Keratinocyte (primary cell): Measurements from ENCODE around the gene MRPL40.

Source experiments
- CTCF ChIP-seq, 3 experiments: IDR thresholded peaks in 1 of 3; conservative IDR thresholded peaks in 1 of 3; optimal IDR thresholded peaks in 1 of 3; 2 replicates in 2 of 3; 3 replicates in 1 of 3; pipeline versions ENCODE3 to v1.5.1; 2011; ENCODE audit warnings: low read length in 3 of 3, mild to moderate bottlenecking in 3 of 3, moderate library complexity in 2 of 3, control low read depth in 1 of 3, inconsistent platforms in 1 of 3; ENCODE audit not compliant: insufficient read depth in 2 of 3; ENCODE audit errors: extremely low read depth in 1 of 3
- EZH2 ChIP-seq: IDR thresholded peaks from one replicate; pipeline ENCODE4 v1.6.1; 2012; ENCODE audit warnings: inconsistent platforms, mild to moderate bottlenecking, low read length, moderate library complexity

DNA sequence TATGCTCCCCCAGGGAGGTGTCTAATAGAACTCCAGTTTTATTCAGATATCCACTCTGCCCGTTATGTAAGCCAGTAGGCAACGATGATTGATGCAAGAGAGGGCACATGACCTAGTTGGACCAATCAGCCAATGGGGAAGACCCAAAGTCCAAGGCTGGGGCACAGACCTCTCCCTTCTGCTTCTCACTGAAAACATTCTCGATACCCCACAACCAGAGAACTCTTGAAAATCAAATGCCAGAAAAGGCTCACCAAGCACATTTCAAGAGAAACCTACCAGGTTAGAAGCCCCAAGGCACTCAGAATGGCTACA lies 8.2 kb upstream of the MRPL40 start:
- no peak for TF ChIP-seq CTCF (optimal IDR thresholded peaks at IDR 0.05 in 1 of 3, IDR thresholded peaks at IDR 0.05 in 1 of 3, conservative IDR thresholded peaks at IDR 0.05 in 1 of 3; ENCODE audit: extremely low read depth in 1 of 3, insufficient read depth in 2 of 3, low read length in 3 of 3)
- TF ChIP-seq EZH2, result no peak
